WTC11 (cell line): ENCODE data around the gene PLCB3. TPM values are rescaled to one million over a fixed set of nuclear protein-coding genes. Genes with fewer than 3 reads are reported as not detected.

Source experiments
- ATAC-seq: fragments of 200-7000 bp; cut with Tn5 transposase; 2 replicates; pipeline ENCODE4 v1.10.0; 2021; ENCODE audit warnings: mild to moderate bottlenecking, moderate library complexity
- CTCF ChIA-PET: fragments of 300-600 bp; sonication (Branson Sonifier 250); formaldehyde crosslinking; loops from one replicate; lab custom pipeline; 2021; ENCODE audit warnings: antibody characterized with exemption; lab: Charles Lee
- POLR2A ChIA-PET: fragments of 350-600 bp; sonication (Branson Sonifier 250); formaldehyde crosslinking; loops from one replicate; lab custom pipeline; 2021; ENCODE audit warnings: antibody characterized with exemption; lab: Charles Lee
- DNase-seq: peaks from one replicate; pipeline ENCODE4 v3.0.0; 2021; ENCODE audit warnings: low spot score
- H3K27ac Mint-ChIP-seq: 2 replicates; pipeline ENCODE4 v1.8.0; 2021; ENCODE audit warnings: mixed read lengths
- H3K27me3 Mint-ChIP-seq: 2 replicates; pipeline ENCODE4 v1.8.0; 2021; ENCODE audit warnings: low read depth, mild to moderate bottlenecking, moderate library complexity, mixed read lengths
- H3K36me3 Mint-ChIP-seq: 2 replicates; pipeline ENCODE4 v1.8.0; 2021; ENCODE audit warnings: mixed read lengths
- H3K4me1 Mint-ChIP-seq: 2 replicates; pipeline ENCODE4 v1.8.0; 2022; ENCODE audit warnings: mixed read lengths
- H3K4me3 Mint-ChIP-seq: 2 replicates; pipeline ENCODE4 v1.8.0; 2021; ENCODE audit warnings: mild to moderate bottlenecking, moderate library complexity, mixed read lengths
- H3K9me3 Mint-ChIP-seq: 2 replicates; pipeline ENCODE4 v1.8.0; 2021; ENCODE audit warnings: mixed read lengths
- CREB1 ChIP-seq: sonication (generic); formaldehyde crosslinking; IDR thresholded peaks from 2 replicates; pipeline ENCODE4 v1.8.0; 2023; ENCODE audit warnings: mild to moderate bottlenecking, missing genetic modification reagents
- ELF4 ChIP-seq: sonication (generic); formaldehyde crosslinking; IDR thresholded peaks from 2 replicates; pipeline ENCODE4 v1.8.1; 2022; ENCODE audit warnings: low read depth, mild to moderate bottlenecking, moderate library complexity, missing genetic modification reagents
- ETV6 ChIP-seq: sonication (generic); formaldehyde crosslinking; IDR thresholded peaks from 2 replicates; pipeline ENCODE4 v1.8.1; 2022; ENCODE audit warnings: mild to moderate bottlenecking, missing genetic modification reagents
- FOXJ3 ChIP-seq: sonication (generic); formaldehyde crosslinking; IDR thresholded peaks from 2 replicates; pipeline ENCODE4 v1.9.0; 2021; ENCODE audit warnings: missing genetic modification reagents, mild to moderate bottlenecking, borderline replicate concordance
- HMGA2 ChIP-seq: fragments of 250-450 bp; sonication (Bioruptor Pico); IDR thresholded peaks from 2 replicates; pipeline ENCODE4 v1.4.0; 2021; ENCODE audit warnings: mild to moderate bottlenecking, moderate library complexity
- RELA ChIP-seq: sonication (generic); formaldehyde crosslinking; IDR thresholded peaks from 2 replicates; pipeline ENCODE4 v1.8.1; 2022; ENCODE audit warnings: missing genetic modification reagents, mild to moderate bottlenecking, borderline replicate concordance
- RORB ChIP-seq: fragments of 250-450 bp; sonication (Bioruptor Pico); IDR thresholded peaks from 2 replicates; pipeline ENCODE4 v1.9.0; 2021; ENCODE audit warnings: mild to moderate bottlenecking
- SMAD3 ChIP-seq: sonication (generic); formaldehyde crosslinking; IDR thresholded peaks from 2 replicates; pipeline ENCODE4 v1.8.0; 2022; ENCODE audit warnings: missing genetic modification reagents, mild to moderate bottlenecking, borderline replicate concordance
- SOX15 ChIP-seq: fragments of 250-450 bp; sonication (Bioruptor Pico); IDR thresholded peaks from 2 replicates; pipeline ENCODE4 v1.9.0; 2021; ENCODE audit warnings: mild to moderate bottlenecking
- TEAD1 ChIP-seq: sonication (generic); formaldehyde crosslinking; IDR thresholded peaks from 2 replicates; pipeline ENCODE4 v1.8.0; 2022; ENCODE audit warnings: mild to moderate bottlenecking, missing genetic modification reagents
- TP53 ChIP-seq: sonication (generic); formaldehyde crosslinking; IDR thresholded peaks from 2 replicates; pipeline ENCODE4 v1.8.1; 2023; ENCODE audit warnings: mild to moderate bottlenecking, missing genetic modification reagents
- ZNF219 ChIP-seq: sonication (generic); formaldehyde crosslinking; IDR thresholded peaks from 2 replicates; pipeline ENCODE4 v1.8.0; 2023; ENCODE audit warnings: missing genetic modification reagents, mild to moderate bottlenecking, borderline replicate concordance
- ZNF416 ChIP-seq: fragments of 250-450 bp; sonication (Bioruptor Pico); IDR thresholded peaks from 2 replicates; pipeline ENCODE4 v1.9.0; 2021; ENCODE audit warnings: mild to moderate bottlenecking, inconsistent platforms
- total RNA-seq: library from RNA; stranded (reverse); gene quantifications from 3 replicates; pipeline ENCODE4 v1.2.3, GENCODE V29; 2021
- TF ChIP-seq, protein P1 (sequence below): sonication (generic); formaldehyde crosslinking; IDR thresholded peaks from 2 replicates; pipeline ENCODE4 v1.8.1; 2022; ENCODE audit warnings: low read depth, missing genetic modification reagents, borderline replicate concordance
- TF ChIP-seq, protein P2 (sequence below): sonication (generic); formaldehyde crosslinking; IDR thresholded peaks from 2 replicates; pipeline ENCODE4 v1.8.0; 2022; ENCODE audit warnings: missing genetic modification reagents
- TF ChIP-seq, protein P3 (sequence below): sonication (generic); formaldehyde crosslinking; IDR thresholded peaks from 2 replicates; pipeline ENCODE4 v1.8.0; 2022; ENCODE audit warnings: mild to moderate bottlenecking, missing genetic modification reagents
- TF ChIP-seq, protein P4 (sequence below): fragments of 250-450 bp; sonication (Bioruptor Pico); IDR thresholded peaks from 2 replicates; pipeline ENCODE4 v1.8.0; 2021; ENCODE audit warnings: mild to moderate bottlenecking
- TF ChIP-seq, protein P5 (sequence below): sonication (generic); formaldehyde crosslinking; IDR thresholded peaks from 2 replicates; pipeline ENCODE4 v1.8.1; 2022; ENCODE audit warnings: mild to moderate bottlenecking, moderate library complexity, missing genetic modification reagents
- TF ChIP-seq, protein P6 (sequence below): sonication (generic); formaldehyde crosslinking; IDR thresholded peaks from 2 replicates; pipeline ENCODE4 v1.8.0; 2022; ENCODE audit warnings: mild to moderate bottlenecking, missing genetic modification reagents

PLCB3 gene
- total RNA-seq, 1 experiment from 2014 or later = 97.4 TPM

DNA sequence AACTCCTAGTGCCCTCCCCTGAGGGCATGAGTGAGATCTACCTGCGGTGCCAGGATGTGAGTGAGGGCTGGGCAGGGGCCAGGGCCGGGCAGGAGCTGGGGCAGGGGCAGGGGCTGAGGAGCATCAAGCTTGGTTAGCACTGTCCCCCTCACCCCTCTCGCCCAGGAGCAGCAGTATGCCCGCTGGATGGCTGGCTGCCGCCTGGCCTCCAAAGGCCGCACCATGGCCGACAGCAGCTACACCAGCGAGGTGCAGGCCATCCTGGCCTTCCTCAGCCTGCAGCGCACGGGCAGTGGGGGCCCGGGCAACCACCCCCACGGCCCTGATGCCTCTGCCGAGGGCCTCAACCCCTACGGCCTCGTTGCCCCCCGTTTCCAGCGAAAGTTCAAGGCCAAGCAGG, 31.1 kb upstream of the PLCB3 start (continued):
- TF ChIP-seq RORB (CRISPR knock-in tag) (no peak), ETV6 (CRISPR knock-in tag) (no peak), RELA (no peak), HMGA2 (no peak), ELF4 (no peak), SOX15 (CRISPR knock-in tag) (no peak), TEAD1 (CRISPR knock-in tag) (no peak), ZNF219 (CRISPR knock-in tag) (no peak), SMAD3 (CRISPR knock-in tag) (no peak), FOXJ3 (no peak)

DNA sequence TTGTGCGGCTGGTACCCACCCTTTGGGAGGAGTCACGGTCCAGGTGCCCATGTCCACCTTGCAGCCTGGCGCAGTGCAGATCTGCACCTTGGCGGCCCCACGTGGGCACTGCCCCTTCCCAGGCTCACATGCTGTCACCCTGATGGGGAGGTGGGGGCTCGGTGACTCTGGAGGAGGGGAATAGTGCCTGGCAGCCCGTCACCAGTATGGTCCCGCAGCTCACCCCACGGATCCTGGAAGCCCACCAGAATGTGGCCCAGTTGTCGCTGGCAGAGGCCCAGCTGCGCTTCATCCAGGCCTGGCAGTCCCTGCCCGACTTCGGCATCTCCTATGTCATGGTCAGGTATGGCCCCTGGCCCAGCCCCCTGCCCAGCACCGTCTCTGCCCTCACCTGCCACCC, 30.5 kb upstream of the PLCB3 start:
- DNase-seq = no peak
- ChIA-PET CTCF (no interaction called here), POLR2A (interaction anchor here (0.6 kb wide), 1 partner anchor 43 kb away, joined by 5 read pairs; no protein-coding TSS in a partner anchor)
- H3K27me3 Mint-ChIP-seq = no peaks in the 10 kb centered on the region
- no peaks in the 10 kb centered on the region for H3K9me3 Mint-ChIP-seq
- H3K36me3 Mint-ChIP-seq = peaks cover 3% of the 10 kb centered on the region; the same call in 1 of the 2 replicates
- no peak overlapping the region for H3K27ac Mint-ChIP-seq
- no peak overlapping the region for H3K4me3 Mint-ChIP-seq
- no peak for ATAC-seq
- peaks cover 8% of the 10 kb centered on the region for H3K4me1 Mint-ChIP-seq
- TF ChIP-seq, protein P1, sequence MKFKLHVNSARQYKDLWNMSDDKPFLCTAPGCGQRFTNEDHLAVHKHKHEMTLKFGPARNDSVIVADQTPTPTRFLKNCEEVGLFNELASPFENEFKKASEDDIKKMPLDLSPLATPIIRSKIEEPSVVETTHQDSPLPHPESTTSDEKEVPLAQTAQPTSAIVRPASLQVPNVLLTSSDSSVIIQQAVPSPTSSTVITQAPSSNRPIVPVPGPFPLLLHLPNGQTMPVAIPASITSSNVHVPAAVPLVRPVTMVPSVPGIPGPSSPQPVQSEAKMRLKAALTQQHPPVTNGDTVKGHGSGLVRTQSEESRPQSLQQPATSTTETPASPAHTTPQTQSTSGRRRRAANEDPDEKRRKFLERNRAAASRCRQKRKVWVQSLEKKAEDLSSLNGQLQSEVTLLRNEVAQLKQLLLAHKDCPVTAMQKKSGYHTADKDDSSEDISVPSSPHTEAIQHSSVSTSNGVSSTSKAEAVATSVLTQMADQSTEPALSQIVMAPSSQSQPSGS (CRISPR knock-in tag) = no peak
- TF ChIP-seq, protein P2, sequence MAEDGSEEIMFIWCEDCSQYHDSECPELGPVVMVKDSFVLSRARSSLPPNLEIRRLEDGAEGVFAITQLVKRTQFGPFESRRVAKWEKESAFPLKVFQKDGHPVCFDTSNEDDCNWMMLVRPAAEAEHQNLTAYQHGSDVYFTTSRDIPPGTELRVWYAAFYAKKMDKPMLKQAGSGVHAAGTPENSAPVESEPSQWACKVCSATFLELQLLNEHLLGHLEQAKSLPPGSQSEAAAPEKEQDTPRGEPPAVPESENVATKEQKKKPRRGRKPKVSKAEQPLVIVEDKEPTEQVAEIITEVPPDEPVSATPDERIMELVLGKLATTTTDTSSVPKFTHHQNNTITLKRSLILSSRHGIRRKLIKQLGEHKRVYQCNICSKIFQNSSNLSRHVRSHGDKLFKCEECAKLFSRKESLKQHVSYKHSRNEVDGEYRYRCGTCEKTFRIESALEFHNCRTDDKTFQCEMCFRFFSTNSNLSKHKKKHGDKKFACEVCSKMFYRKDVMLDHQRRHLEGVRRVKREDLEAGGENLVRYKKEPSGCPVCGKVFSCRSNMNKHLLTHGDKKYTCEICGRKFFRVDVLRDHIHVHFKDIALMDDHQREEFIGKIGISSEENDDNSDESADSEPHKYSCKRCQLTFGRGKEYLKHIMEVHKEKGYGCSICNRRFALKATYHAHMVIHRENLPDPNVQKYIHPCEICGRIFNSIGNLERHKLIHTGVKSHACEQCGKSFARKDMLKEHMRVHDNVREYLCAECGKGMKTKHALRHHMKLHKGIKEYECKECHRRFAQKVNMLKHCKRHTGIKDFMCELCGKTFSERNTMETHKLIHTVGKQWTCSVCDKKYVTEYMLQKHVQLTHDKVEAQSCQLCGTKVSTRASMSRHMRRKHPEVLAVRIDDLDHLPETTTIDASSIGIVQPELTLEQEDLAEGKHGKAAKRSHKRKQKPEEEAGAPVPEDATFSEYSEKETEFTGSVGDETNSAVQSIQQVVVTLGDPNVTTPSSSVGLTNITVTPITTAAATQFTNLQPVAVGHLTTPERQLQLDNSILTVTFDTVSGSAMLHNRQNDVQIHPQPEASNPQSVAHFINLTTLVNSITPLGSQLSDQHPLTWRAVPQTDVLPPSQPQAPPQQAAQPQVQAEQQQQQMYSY (CRISPR knock-in tag) = no peak
- TF ChIP-seq, protein P3, sequence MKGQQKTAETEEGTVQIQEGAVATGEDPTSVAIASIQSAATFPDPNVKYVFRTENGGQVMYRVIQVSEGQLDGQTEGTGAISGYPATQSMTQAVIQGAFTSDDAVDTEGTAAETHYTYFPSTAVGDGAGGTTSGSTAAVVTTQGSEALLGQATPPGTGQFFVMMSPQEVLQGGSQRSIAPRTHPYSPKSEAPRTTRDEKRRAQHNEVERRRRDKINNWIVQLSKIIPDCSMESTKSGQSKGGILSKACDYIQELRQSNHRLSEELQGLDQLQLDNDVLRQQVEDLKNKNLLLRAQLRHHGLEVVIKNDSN (CRISPR knock-in tag) = no peak
- no peak for TF ChIP-seq CREB1 (CRISPR knock-in tag)
- no peak for TF ChIP-seq RORB (CRISPR knock-in tag)
- TF ChIP-seq RELA = no peak
- no peak for TF ChIP-seq ZNF416 (CRISPR knock-in tag)
- TF ChIP-seq, protein P4, sequence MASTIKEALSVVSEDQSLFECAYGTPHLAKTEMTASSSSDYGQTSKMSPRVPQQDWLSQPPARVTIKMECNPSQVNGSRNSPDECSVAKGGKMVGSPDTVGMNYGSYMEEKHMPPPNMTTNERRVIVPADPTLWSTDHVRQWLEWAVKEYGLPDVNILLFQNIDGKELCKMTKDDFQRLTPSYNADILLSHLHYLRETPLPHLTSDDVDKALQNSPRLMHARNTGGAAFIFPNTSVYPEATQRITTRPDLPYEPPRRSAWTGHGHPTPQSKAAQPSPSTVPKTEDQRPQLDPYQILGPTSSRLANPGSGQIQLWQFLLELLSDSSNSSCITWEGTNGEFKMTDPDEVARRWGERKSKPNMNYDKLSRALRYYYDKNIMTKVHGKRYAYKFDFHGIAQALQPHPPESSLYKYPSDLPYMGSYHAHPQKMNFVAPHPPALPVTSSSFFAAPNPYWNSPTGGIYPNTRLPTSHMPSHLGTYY (CRISPR knock-in tag) = no peak
- TF ChIP-seq TP53 (CRISPR knock-in tag) = no peak
- TF ChIP-seq, protein P5, sequence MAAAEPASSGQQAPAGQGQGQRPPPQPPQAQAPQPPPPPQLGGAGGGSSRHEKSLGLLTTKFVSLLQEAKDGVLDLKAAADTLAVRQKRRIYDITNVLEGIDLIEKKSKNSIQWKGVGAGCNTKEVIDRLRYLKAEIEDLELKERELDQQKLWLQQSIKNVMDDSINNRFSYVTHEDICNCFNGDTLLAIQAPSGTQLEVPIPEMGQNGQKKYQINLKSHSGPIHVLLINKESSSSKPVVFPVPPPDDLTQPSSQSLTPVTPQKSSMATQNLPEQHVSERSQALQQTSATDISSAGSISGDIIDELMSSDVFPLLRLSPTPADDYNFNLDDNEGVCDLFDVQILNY = no peak
- no peak for TF ChIP-seq SOX15 (CRISPR knock-in tag)
- TF ChIP-seq, protein P6, sequence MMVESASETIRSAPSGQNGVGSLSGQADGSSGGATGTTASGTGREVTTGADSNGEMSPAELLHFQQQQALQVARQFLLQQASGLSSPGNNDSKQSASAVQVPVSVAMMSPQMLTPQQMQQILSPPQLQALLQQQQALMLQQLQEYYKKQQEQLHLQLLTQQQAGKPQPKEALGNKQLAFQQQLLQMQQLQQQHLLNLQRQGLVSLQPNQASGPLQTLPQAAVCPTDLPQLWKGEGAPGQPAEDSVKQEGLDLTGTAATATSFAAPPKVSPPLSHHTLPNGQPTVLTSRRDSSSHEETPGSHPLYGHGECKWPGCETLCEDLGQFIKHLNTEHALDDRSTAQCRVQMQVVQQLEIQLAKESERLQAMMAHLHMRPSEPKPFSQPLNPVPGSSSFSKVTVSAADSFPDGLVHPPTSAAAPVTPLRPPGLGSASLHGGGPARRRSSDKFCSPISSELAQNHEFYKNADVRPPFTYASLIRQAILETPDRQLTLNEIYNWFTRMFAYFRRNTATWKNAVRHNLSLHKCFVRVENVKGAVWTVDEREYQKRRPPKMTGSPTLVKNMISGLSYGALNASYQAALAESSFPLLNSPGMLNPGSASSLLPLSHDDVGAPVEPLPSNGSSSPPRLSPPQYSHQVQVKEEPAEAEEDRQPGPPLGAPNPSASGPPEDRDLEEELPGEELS (CRISPR knock-in tag) = no peak
